ENCODE measurements around the gene VPS4A.

GRCh38 chr16:69349536-69349935, 38.4 kb downstream of the VPS4A start:
- TF ChIP-seq CTCF (IDR thresholded peaks at IDR 0.05) (no peak), EZH2 (IDR thresholded peaks at IDR 0.05; ENCODE audit: borderline replicate concordance, insufficient read depth, low read depth, low read length, poor library complexity, severe bottlenecking) (no peak)

Data from B cell (primary cell).